ENCODE data around the gene PRG3.
"Not testable (repeated sequence)": the region's sequence is repeated elsewhere in the genome, so short reads cannot be mapped to it uniquely, and the experiment has no call there.

PRG3 gene

GRCh38 chr11:57387289-57388030 is 6.5 kb upstream of the PRG3 start:
- DNase-seq (ENCODE audit: low spot score) = no peak

- no peak for DNase-seq (ENCODE audit: low spot score)
Observed at GRCh38 chr11:57386178-57386940, 5.4 kb upstream of the PRG3 start.

- DNase-seq (ENCODE audit: low spot score) = no peak
Observed at GRCh38 chr11:57379732-57380131, 1.2 kb downstream of the PRG3 start.

GRCh38 chr11:57378186-57378585 is 2.8 kb downstream of the PRG3 start:
- no peak for DNase-seq (ENCODE audit: low spot score)

- no peak for DNase-seq (ENCODE audit: low spot score)
Observed at GRCh38 chr11:57377107-57377506, 3.8 kb downstream of the PRG3 start.

GRCh38 chr11:57376095-57377090 is 4.6 kb downstream of the PRG3 start:
- DNase-seq (ENCODE audit: low spot score) = no peak

- no peak for DNase-seq (ENCODE audit: low spot score)
Observed at GRCh38 chr11:57375490-57375889, 5.5 kb downstream of the PRG3 start.

GRCh38 chr11:57374966-57375365 is 6.0 kb downstream of the PRG3 start:
- no peak for DNase-seq (ENCODE audit: low spot score)

GRCh38 chr11:57373146-57373545 is 7.8 kb downstream of the PRG3 start:
- DNase-seq (ENCODE audit: low spot score) = no peak

- no peak for DNase-seq (ENCODE audit: low spot score)
Observed at GRCh38 chr11:57370941-57371340, 10.0 kb downstream of the PRG3 start.

GRCh38 chr11:57370251-57370650 is 10.7 kb downstream of the PRG3 start:
- DNase-seq (ENCODE audit: low spot score) = no peak

- DNase-seq (ENCODE audit: low spot score) = no peak
Observed at GRCh38 chr11:57368845-57369232, 12.1 kb downstream of the PRG3 start.

GRCh38 chr11:57368106-57368844 is 12.7 kb downstream of the PRG3 start:
- no peak for DNase-seq (ENCODE audit: low spot score)

GRCh38 chr11:57364851-57365660 is 15.9 kb downstream of the PRG3 start:
- DNase-seq (ENCODE audit: low spot score) = no peak

GRCh38 chr11:57363131-57364080 is 17.5 kb downstream of the PRG3 start:
- no peak for DNase-seq (ENCODE audit: low spot score)

GRCh38 chr11:57361926-57362325 is 19.0 kb downstream of the PRG3 start:
- DNase-seq (ENCODE audit: low spot score) = no peak

GRCh38 chr11:57361420-57361819 is 19.5 kb downstream of the PRG3 start:
- not testable (repeated sequence) for DNase-seq (ENCODE audit: low spot score)

- DNase-seq (ENCODE audit: low spot score) = no peak
Observed at GRCh38 chr11:57360991-57361390, 20.0 kb downstream of the PRG3 start.

GRCh38 chr11:57359896-57360690 is 20.9 kb downstream of the PRG3 start:
- no peak for DNase-seq (ENCODE audit: low spot score)
